GM19239 (cell line): ENCODE measurements around the gene SMU1.

Source experiments
- DNase-seq: peaks from one replicate; pipeline ENCODE4 v3.0.0; 2011; ENCODE audit warnings: low spot score; ENCODE audit not compliant: insufficient read length
- FAIRE-seq: peaks from 2 replicates; lab custom pipeline; 2011; peaks lifted over from hg19 to GRCh38; lab: Jason Lieb, UNC

SMU1 gene

DNA sequence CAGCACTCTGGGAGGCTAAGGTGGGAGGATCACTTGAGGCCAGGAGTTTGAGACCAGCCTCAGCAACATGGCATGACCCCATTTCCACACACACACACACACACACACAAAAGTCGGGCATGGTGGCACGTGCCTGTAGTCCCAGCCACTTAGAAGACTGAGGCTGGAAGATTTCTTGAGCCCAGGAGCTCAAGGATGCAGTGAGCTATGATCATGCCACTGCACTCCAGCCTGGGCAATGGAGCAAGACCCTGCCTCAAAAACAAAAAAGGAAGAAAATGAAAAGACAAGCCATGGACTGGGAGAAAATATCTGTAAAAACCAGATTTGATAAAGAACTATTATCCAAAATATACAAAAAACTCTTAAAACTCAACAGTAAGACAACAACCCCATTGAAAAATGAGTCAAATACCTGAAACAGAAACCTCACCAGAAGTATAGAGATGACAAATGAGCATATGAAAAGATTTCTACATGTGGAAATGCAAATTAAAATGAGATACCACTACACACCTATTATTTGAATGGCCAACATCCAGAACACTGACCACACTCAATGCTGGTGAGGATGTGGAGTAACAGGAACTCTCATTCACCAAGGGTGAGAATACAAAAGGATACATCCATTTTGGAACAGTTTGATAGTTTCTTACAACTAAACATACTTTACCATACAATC lies 26.7 kb downstream of the SMU1 start:
- FAIRE-seq (peak; percentile 80), DNase-seq (peak; percentile 9)

- no peak for DNase-seq
- no peak for FAIRE-seq
Measured at GRCh38 chr9:33048054-33048465, 28.4 kb downstream of the SMU1 start.

DNA sequence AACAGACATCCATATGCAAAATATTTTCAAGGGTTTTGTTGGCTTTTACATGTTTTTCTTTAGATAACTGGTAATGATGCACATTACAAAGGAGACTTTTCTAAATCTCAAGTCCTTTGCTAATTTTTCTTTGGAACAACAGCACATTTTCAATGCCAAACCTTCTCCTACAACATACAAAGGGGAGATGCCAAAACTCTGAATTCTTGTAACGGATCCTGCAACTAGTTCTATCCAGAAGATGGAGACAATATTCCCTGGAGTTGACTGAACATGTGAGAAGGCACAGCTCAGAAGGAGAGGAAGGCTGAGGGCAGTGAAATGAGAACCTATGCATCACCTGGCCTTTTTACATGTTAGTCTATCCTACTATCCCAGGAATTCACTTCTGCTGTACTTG lies 30.4 kb downstream of the SMU1 start:
- FAIRE-seq (no peak), DNase-seq (no peak)

DNA sequence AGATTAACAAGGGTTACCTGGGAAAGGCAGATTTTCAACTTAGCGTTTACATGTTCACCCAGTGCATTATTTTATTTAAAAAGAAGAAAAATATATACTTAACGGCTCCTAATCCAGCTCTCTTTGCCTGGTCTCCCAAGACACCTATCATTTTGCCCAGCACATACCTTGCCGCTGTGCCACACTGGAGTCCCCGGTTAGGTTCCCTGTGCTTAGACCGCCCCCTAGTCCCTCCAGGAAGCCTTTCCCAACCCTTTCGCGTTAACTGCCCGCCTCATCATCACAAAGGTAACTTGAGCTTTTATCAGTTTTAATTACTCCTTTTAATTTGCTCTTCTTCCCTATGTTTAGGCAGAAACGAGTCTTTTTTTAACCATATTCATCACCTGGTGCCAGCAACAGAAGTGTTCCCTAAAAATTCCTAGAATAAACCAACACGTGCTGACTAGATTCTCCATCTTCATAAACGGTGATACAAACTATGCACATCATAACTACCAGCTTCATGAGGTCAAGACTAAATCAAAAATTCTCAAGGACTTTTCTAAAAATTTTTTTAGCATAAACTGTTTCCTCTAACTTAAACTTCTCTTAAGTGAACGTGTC lies 31.7 kb downstream of the SMU1 start:
- DNase-seq: no peak

GRCh38 chr9:33044162-33044673 lies 32.3 kb downstream of the SMU1 start:
- FAIRE-seq (peak; percentile 70), DNase-seq (peak; percentile 55)

More for the DNA sequence above, 31.7 kb downstream of the SMU1 start:
- FAIRE-seq: peak; percentile 44

- FAIRE-seq (peak; percentile 39), DNase-seq (no peak)
Measured at GRCh38 chr9:33043671-33044070, 32.8 kb downstream of the SMU1 start.

- no peak for FAIRE-seq
- no peak for DNase-seq
Measured at GRCh38 chr9:33042473-33042872, 34.0 kb downstream of the SMU1 start.

DNA sequence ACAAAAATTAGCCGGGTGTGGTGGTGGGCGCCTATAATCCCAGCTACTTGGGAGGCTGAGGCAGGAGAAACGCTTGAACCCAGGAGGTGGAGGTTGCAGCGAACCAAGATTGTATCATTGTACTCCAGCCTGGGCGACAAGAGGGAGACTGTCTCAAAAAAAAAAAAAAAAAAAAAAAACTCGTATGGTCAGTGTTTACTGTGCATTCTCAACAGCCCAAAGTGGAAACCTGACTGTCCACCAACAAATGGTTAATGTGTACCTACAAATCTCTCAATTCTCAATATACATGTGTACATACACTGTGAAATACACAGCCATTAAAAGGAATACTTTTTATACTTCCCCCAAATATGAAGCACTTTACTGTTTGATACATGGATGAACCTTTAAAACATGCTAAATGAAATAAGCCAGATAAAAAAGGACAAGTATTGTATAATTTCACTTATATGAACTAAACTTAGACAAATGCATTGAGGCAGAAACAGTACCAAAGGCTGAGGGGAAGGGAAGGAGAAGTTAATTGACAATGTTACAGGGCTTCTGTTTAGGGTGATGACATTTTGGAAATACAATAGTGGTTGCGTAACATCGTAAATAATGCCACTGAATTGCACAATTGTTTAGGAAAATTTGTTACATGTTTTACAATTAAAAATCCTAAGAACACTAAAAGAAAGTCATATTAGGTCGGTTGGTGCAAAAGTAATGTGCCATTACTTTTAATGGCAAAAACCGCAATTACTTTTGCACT lies 34.9 kb downstream of the SMU1 start:
- FAIRE-seq: no peak
- no peak for DNase-seq

GRCh38 chr9:33040792-33041431 lies 35.6 kb downstream of the SMU1 start:
- DNase-seq: no peak
- no peak for FAIRE-seq

DNA sequence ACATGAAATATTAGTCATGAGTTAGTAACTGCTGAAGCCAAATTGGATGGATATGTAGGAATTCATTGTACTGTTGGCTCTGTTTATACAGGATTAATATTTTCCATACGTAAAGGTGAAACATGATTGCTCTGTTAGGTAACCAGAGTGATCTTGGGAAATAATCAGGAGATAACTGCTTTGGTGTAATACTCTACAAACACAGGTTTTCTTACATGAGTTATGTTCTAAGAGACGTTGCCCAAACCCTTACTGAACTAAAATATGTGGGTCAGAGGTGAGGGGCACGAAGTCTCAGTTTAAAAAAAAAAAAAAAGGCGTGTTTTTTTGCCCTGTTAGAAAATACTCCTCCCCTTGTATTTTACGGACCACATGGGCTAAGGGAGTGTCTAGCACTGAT lies 43.6 kb downstream of the SMU1 start:
- DNase-seq (no peak), FAIRE-seq (no peak)

GRCh38 chr9:33032292-33032691 lies 44.2 kb downstream of the SMU1 start:
- FAIRE-seq: peak; percentile 8
- no peak for DNase-seq

GRCh38 chr9:33030285-33030684 lies 46.2 kb downstream of the SMU1 start:
- FAIRE-seq (no peak), DNase-seq (no peak)

DNA sequence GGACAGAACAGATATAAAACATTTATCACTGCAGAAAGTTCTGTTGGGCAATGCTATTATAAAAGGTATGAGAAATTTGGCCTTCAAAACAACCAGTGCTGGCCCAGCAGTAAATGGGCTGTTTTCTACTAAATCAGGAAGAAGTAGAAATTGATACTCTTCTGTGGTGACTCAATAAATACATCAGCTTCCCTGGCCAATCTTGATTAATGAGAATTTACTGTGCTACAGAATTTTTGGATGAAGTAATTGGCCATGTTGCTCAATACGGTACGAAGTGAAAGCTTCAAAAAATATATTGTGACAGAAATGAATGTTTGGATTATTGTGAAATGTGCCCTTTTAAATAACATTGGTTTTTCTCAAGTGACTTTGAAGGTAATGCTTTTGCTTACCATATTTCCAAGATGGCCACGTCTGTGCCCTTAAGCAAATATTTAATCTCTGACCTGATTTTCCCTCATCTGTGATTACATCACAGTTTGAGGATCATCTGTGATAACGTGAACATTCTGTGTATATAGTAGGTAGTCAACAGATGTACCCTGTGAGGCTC lies 47.2 kb downstream of the SMU1 start:
- no peak for DNase-seq

DNA sequence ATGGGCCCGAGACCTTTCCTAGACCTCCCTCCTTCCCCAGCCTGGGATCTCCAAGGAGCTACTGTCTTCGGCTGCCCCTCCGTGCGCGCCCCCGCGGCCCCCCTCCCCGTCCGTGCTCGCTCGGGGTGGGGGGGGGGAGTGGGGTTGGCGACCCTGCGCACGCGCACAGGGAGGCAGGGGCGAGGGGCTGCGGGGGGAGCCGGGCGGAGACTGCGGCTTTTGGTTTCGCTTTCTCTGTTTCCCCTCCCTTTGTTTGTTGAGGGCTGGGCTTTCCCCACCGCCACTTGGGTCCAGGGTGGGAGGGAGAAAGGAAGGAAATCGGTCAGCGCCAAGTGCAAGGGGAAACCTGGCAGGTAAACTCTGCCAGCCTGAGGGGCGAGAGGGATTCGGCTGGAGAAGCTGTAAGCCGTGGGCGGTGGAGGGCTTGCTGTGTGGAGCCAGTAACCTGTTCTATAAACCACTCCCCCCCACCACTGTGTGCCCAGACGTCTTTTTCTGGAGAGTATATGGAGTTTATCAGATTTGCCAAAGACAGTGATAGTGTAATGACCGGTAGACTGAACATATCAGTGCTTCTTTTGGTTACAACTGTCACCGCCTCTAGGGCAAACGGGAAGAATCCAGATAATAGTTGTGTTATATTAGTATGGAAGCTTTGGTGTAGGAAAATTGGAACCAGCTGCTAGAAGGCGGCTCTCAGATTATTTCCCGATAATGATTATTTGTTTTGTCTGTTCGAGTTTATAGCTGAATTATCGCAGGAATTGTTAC lies 50.7 kb downstream of the SMU1 start:
- DNase-seq (no peak), FAIRE-seq (peak; percentile 79)

More for the DNA sequence above, 47.2 kb downstream of the SMU1 start:
- FAIRE-seq: no peak

DNA sequence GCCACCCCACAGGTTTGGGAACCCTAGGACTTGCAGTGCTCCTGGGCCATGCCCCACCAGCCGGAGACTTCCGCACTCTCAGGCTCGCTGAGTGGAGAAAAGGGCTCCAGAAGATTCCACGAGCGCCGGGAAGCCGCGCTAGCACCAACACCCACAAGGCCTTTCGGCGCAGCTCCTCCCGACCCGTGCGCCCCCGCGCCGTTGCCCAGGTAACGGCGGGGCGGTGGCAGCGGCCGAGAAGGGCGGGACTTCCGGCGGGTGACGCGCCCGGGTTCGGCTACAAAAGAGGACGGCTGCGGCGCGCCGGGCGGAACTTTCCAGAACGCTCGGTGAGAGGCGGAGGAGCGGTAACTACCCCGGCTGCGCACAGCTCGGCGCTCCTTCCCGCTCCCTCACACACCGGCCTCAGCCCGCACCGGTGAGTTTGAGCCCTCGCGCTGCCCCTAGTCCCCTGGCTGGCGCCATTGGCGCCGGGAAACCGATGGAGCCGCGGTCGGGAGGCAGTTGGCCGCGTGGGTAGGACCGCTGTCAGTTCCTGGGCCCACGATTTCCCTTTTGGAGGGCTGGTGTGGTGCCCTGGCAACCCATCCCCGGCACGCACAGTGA lies 51.4 kb downstream of the SMU1 start, which contains the start of gene DNAJA1:
Gene DNAJA1 (plus strand): TSS at position 308 of the 606 bp plus-strand sequence. CDS start 1,212 bp downstream, outside the sequence.
- DNase-seq: peak; percentile 89
- FAIRE-seq: peak; percentile 90

GRCh38 chr9:33024126-33024965 lies 52.1 kb downstream of the SMU1 start:
- no peak for DNase-seq
- FAIRE-seq: peak; percentile 74

DNA sequence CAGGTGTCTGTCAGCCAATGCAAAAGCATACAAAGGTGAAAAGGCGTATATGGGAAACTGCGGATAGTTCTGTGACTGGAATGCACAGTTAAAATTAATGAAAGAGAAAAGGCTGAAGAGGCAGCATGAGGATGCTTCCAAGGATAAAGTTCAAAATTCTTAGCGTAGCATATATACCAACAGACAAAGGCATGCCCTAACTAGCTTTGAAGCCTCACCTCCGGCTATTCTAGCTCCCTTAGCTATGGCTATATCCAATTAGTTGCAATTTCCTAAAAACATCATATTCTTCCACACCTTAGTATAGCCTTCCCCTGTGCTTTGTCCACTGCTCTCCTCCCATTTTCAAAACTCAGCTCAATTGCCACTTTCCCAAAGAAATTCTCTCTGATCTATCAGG lies 52.8 kb downstream of the SMU1 start:
- FAIRE-seq (no peak), DNase-seq (no peak)

- no peak for FAIRE-seq
- no peak for DNase-seq
Measured at GRCh38 chr9:33022755-33023154, 53.7 kb downstream of the SMU1 start.
